ENCODE measurements around the gene GPR37L1. TPM values are rescaled to one million over a fixed set of nuclear protein-coding genes. Genes with fewer than 3 reads are reported as not detected.

The GPR37L1 gene
- polyA plus RNA-seq, 1 donor from 2014 or later: not detected

- Histone ChIP-seq H3K4me2 (ENCODE audit: low read length) (no peak overlapping the region), H3K9me2 (ENCODE audit: insufficient read depth, low read length) (no peaks in the 10 kb centered on the region), H3K9ac (ENCODE audit: low read length) (no peak overlapping the region), H3K79me2 (replicated peaks; ENCODE audit: insufficient read depth, low read length) (no peaks in the 10 kb centered on the region), H3K36me3 (ENCODE audit: insufficient read depth, low read length) (no peaks in the 10 kb centered on the region), H3K27me3 (ENCODE audit: insufficient read depth, low read depth, low read length) (no peaks in the 10 kb centered on the region), H3K4me3 (ENCODE audit: low read length) (no peak overlapping the region), H3K27ac (ENCODE audit: low read length) (no peak overlapping the region), H3F3A (ENCODE audit: insufficient read depth, low read length, poor library complexity, severe bottlenecking) (no peaks in the 10 kb centered on the region), H2AFZ (ENCODE audit: low read depth, low read length) (no peak overlapping the region), H4K20me1 (ENCODE audit: insufficient read depth) (no peaks in the 10 kb centered on the region), H3K9me3 (ENCODE audit: low read length) (no peaks in the 10 kb centered on the region)
- TF ChIP-seq POLR2AphosphoS5 (IDR thresholded peaks at IDR 0.05) (no peak), EP300 (conservative IDR thresholded peaks at IDR 0.05; ENCODE audit: poor library complexity, severe bottlenecking) (no peak), SMC3 (conservative IDR thresholded peaks at IDR 0.05; ENCODE audit: poor library complexity) (no peak), EZH2 (IDR thresholded peaks at IDR 0.05; ENCODE audit: borderline replicate concordance, insufficient read depth, low read length, poor library complexity, severe bottlenecking) (no peak)
Measured at GRCh38 chr1:202162418-202163280, 39.9 kb downstream of the GPR37L1 start.

GRCh38 chr1:202163281-202164270 lies 40.9 kb downstream of the GPR37L1 start:
- Histone ChIP-seq H3K79me2 (replicated peaks; ENCODE audit: insufficient read depth, low read length) (no peaks in the 10 kb centered on the region), H3F3A (ENCODE audit: insufficient read depth, low read length, poor library complexity, severe bottlenecking) (no peaks in the 10 kb centered on the region), H3K9me3 (ENCODE audit: low read length) (no peaks in the 10 kb centered on the region), H3K9ac (ENCODE audit: low read length) (no peak overlapping the region), H3K27ac (ENCODE audit: low read length) (no peak overlapping the region), H3K36me3 (ENCODE audit: insufficient read depth, low read length) (no peaks in the 10 kb centered on the region), H2AFZ (ENCODE audit: low read depth, low read length) (no peak overlapping the region), H3K4me2 (ENCODE audit: low read length) (no peak overlapping the region), H3K9me2 (ENCODE audit: insufficient read depth, low read length) (no peaks in the 10 kb centered on the region), H4K20me1 (ENCODE audit: insufficient read depth) (no peaks in the 10 kb centered on the region), H3K4me3 (ENCODE audit: low read length) (no peak overlapping the region), H3K27me3 (ENCODE audit: insufficient read depth, low read depth, low read length) (no peaks in the 10 kb centered on the region)
- TF ChIP-seq SMC3 (conservative IDR thresholded peaks at IDR 0.05; ENCODE audit: poor library complexity): no peak
- no peak for TF ChIP-seq TAF1 (IDR thresholded peaks at IDR 0.05; ENCODE audit: low read depth)
- TF ChIP-seq EP300 (conservative IDR thresholded peaks at IDR 0.05; ENCODE audit: poor library complexity, severe bottlenecking): no peak
- no peak for TF ChIP-seq POLR2AphosphoS5 (IDR thresholded peaks at IDR 0.05)
- TF ChIP-seq RAD21 (conservative IDR thresholded peaks at IDR 0.05): no peak

- no peak for TF ChIP-seq CTCF (IDR thresholded peaks at IDR 0.05; ENCODE audit: poor library complexity, severe bottlenecking)
- TF ChIP-seq POLR2AphosphoS5 (IDR thresholded peaks at IDR 0.05): no peak
- TF ChIP-seq TAF1 (IDR thresholded peaks at IDR 0.05; ENCODE audit: low read depth): no peak
- no peak for TF ChIP-seq EZH2 (IDR thresholded peaks at IDR 0.05; ENCODE audit: borderline replicate concordance, insufficient read depth, low read length, poor library complexity, severe bottlenecking)
- no peak for TF ChIP-seq RAD21 (conservative IDR thresholded peaks at IDR 0.05)
- H4K20me1 ChIP-seq (ENCODE audit: insufficient read depth): no peaks in the 10 kb centered on the region
- no peak overlapping the region for H3K4me3 ChIP-seq (ENCODE audit: low read length)
- no peaks in the 10 kb centered on the region for H3K36me3 ChIP-seq (ENCODE audit: insufficient read depth, low read length)
- H3K9ac ChIP-seq (ENCODE audit: low read length): no peak overlapping the region
- H2AFZ ChIP-seq (ENCODE audit: low read depth, low read length): no peak overlapping the region
- no peak overlapping the region for H3K4me2 ChIP-seq (ENCODE audit: low read length)
- no peak overlapping the region for H3K27ac ChIP-seq (ENCODE audit: low read length)
- no peaks in the 10 kb centered on the region for H3K79me2 ChIP-seq (replicated peaks; ENCODE audit: insufficient read depth, low read length)
- no peaks in the 10 kb centered on the region for H3F3A ChIP-seq (ENCODE audit: insufficient read depth, low read length, poor library complexity, severe bottlenecking)
- no peaks in the 10 kb centered on the region for H3K9me3 ChIP-seq (ENCODE audit: low read length)
- H3K27me3 ChIP-seq (ENCODE audit: insufficient read depth, low read depth, low read length): no peaks in the 10 kb centered on the region
- no peaks in the 10 kb centered on the region for H3K9me2 ChIP-seq (ENCODE audit: insufficient read depth, low read length)
Measured at GRCh38 chr1:202164271-202165037, 41.7 kb downstream of the GPR37L1 start.
